Esophagus muscularis mucosa (tissue), 4 donors: ENCODE data around the gene CCNK. TPM values are rescaled to one million over a fixed set of nuclear protein-coding genes. Genes with fewer than 3 reads are reported as not detected.

Experiments used
- DNase-seq: peaks from one replicate; pipeline ENCODE4 v3.0.0-alpha.2; 2017; ENCODE audit errors: extremely low spot score
- H3K27ac ChIP-seq, 4 donors: fragments of 200-600 bp; sonication (generic); replicated peaks in 1 of 4; 1 replicate in 3 of 4; 2 replicates in 1 of 4; pipeline ENCODE4 v1.5.1; 2016 to 2019; ENCODE audit warnings: mild to moderate bottlenecking in 1 of 4
- H3K27me3 ChIP-seq, 4 donors: fragments of 200-600 bp; sonication (generic); one replicate each; pipeline versions ENCODE4 v1.5.1 to v1.6.0; 2016 to 2019
- H3K36me3 ChIP-seq, 4 donors: fragments of 200-600 bp; sonication (generic); one replicate each; pipeline ENCODE4 v1.5.1; 2016 to 2019
- H3K4me1 ChIP-seq, 4 donors: fragments of 200-600 bp; sonication (generic); one replicate each; pipeline ENCODE4 v1.5.1; 2016 to 2019
- H3K4me3 ChIP-seq, 4 donors: fragments of 200-600 bp; sonication (generic); 1 replicate in 2 of 4; 2 replicates in 2 of 4; pipeline ENCODE4 v1.5.1; 2016 to 2019; ENCODE audit warnings: mild to moderate bottlenecking in 4 of 4, moderate library complexity in 1 of 4
- H3K9me3 ChIP-seq, 4 donors: fragments of 200-600 bp; sonication (generic); 1 replicate in 3 of 4; 2 replicates in 1 of 4; pipeline ENCODE4 v1.5.1; 2016 to 2019
- CTCF ChIP-seq, 3 experiments: fragments of 200-600 bp in 2 of 3; fragments of 450-650 bp in 1 of 3; sonication (generic) in 2 of 3; IDR thresholded peaks; one replicate each; pipeline ENCODE4 v1.5.1; 2017 to 2019; ENCODE audit warnings: antibody characterized with exemption in 3 of 3, mild to moderate bottlenecking in 2 of 3, moderate library complexity in 1 of 3
- EP300 ChIP-seq: sonication (generic); formaldehyde crosslinking; IDR thresholded peaks from one replicate; pipeline ENCODE4 v1.6.1; 2017; ENCODE audit warnings: antibody characterized with exemption
- POLR2A ChIP-seq: fragments of 450-650 bp; IDR thresholded peaks from one replicate; pipeline ENCODE4 v1.6.1; 2017; ENCODE audit warnings: antibody characterized with exemption, moderate library complexity, mild to moderate bottlenecking, low read depth
- POLR2AphosphoS5 ChIP-seq, 2 donors: sonication (generic); formaldehyde crosslinking; IDR thresholded peaks; one replicate each; pipeline ENCODE4 v1.6.1; 2017; ENCODE audit warnings: antibody characterized with exemption in 2 of 2
- WGBS: methylation state at CpG from one replicate; pipeline ENCODE4 v1.1.5; 2018; 5-methylcytosine and 5-hydroxymethylcytosine counted together
- intact Hi-C: fragments of 100-400 bp; cut with DNase I; formaldehyde crosslinking; loops from one replicate; pipeline ENCODE4 v1.15.1; 2023
- total RNA-seq, 4 donors: library from RNA; depleted of rRNA; stranded (reverse); fragments of >200 nt; gene quantifications; one replicate each; pipeline versions ENCODE4 v1.1.0 to v1.2.1, GENCODE V29; 2016

Gene CCNK
- total RNA-seq, 4 donors from 2014 or later, result 10.4 to 21.2 (median 16.5) TPM

GRCh38 chr14:99514552-99515300 lies 33.5 kb downstream of the CCNK start:
- DNase-seq, result no peak
- H3K9me3 ChIP-seq, result no peaks in the 10 kb centered on the region
- H3K27ac ChIP-seq, result peak overlapping the region in 1 of 4 donors; percentile 42
- intact Hi-C loops, result no loop called here
- peaks cover 10 to 59% (median 50%) of the 10 kb centered on the region in 4 donors for H3K36me3 ChIP-seq
- no peaks in the 10 kb centered on the region for H3K27me3 ChIP-seq
- 87% methylated on average over 14 of the region's 20 CpGs for WGBS
- TF ChIP-seq EP300 (no peak), POLR2A (no peak), POLR2AphosphoS5 (IDR thresholded peaks at IDR 0.05) (no peak), CTCF (IDR thresholded peaks at IDR 0.05) (no peak)
- no peak overlapping the region for H3K4me3 ChIP-seq
- peaks cover 15 to 74% (median 44%) of the 10 kb centered on the region in 4 donors for H3K4me1 ChIP-seq

GRCh38 chr14:99515301-99516155 lies 34.3 kb downstream of the CCNK start:
- Histone ChIP-seq H3K4me1 (peaks cover 15 to 68% (median 39%) of the 10 kb centered on the region in 4 donors), H3K27ac (peak overlapping the region in 1 of 4 donors; percentile 22), H3K4me3 (no peak overlapping the region), H3K36me3 (peaks cover 10 to 52% (median 43%) of the 10 kb centered on the region in 4 donors), H3K9me3 (no peaks in the 10 kb centered on the region), H3K27me3 (no peaks in the 10 kb centered on the region)
- WGBS, result 85% methylated on average over 4 of the region's 27 CpGs
- DNase-seq, result no peak
- TF ChIP-seq POLR2A (no peak), EP300 (no peak), POLR2AphosphoS5 (IDR thresholded peaks at IDR 0.05) (no peak), CTCF (IDR thresholded peaks at IDR 0.05) (no peak)
- intact Hi-C loops, result no loop called here

- intact Hi-C loops, result no loop called here
- Histone ChIP-seq H3K27me3 (no peaks in the 10 kb centered on the region), H3K27ac (peak overlapping the region in 1 of 4 donors; percentile 22), H3K36me3 (peaks cover 10 to 44% (median 42%) of the 10 kb centered on the region in 4 donors), H3K4me1 (peaks cover 15 to 66% (median 33%) of the 10 kb centered on the region in 4 donors), H3K4me3 (no peak overlapping the region), H3K9me3 (no peaks in the 10 kb centered on the region)
- WGBS, result 62% methylated on average over 6 of the region's 24 CpGs
- no peak for DNase-seq
- TF ChIP-seq CTCF (IDR thresholded peaks at IDR 0.05), result no peak
- TF ChIP-seq EP300, result no peak
- TF ChIP-seq POLR2AphosphoS5 (IDR thresholded peaks at IDR 0.05), result no peak
- TF ChIP-seq POLR2A, result no peak
Observed at GRCh38 chr14:99516156-99516870, 35.1 kb downstream of the CCNK start.

GRCh38 chr14:99516871-99517642 lies 35.8 kb downstream of the CCNK start:
- Histone ChIP-seq H3K9me3 (no peaks in the 10 kb centered on the region), H3K36me3 (peaks cover 10 to 46% (median 41%) of the 10 kb centered on the region in 4 donors), H3K4me1 (peaks cover 8 to 66% (median 32%) of the 10 kb centered on the region in 4 donors), H3K27me3 (no peaks in the 10 kb centered on the region), H3K4me3 (no peak overlapping the region), H3K27ac (no peak overlapping the region)
- intact Hi-C loops, result no loop called here
- no peak for DNase-seq
- TF ChIP-seq CTCF (IDR thresholded peaks at IDR 0.05) (no peak), POLR2AphosphoS5 (IDR thresholded peaks at IDR 0.05) (no peak), EP300 (no peak)
- 100% methylated on average over 3 of the region's 14 CpGs for WGBS
